NCI-H69 (cell line): ENCODE measurements around the gene FAM163B.
A peak's percentile ranks its signal among the peaks of the same experiment; 100 is the strongest.

Experiments
- DNase-seq: peaks from one replicate; lab custom pipeline; 2025; lab: John Stamatoyannopoulos, UW

FAM163B gene

GRCh38 chr9:133528001-133528875, 81.0 kb downstream of the FAM163B start:
- peak; percentile 53 for DNase-seq

GRCh38 chr9:133527444-133527920, 81.7 kb downstream of the FAM163B start:
- DNase-seq = no peak
